SK-N-SH (cell line): ENCODE results near the gene RNASE1. TPM values are rescaled to one million over a fixed set of nuclear protein-coding genes. Genes with fewer than 3 reads are reported as not detected.
"Not testable (repeated sequence)": the region's sequence is repeated elsewhere in the genome, so short reads cannot be mapped to it uniquely, and the experiment has no call there.

ENCODE experiments used
- CTCF ChIA-PET: fragments of 300-600, 350-600 bp; formaldehyde crosslinking; extraction: SDS; loops from one replicate; lab custom pipeline; 2021; lab: Yijun Ruan, JAX
- POLR2A ChIA-PET: fragments of 350-600 bp; sonication (Branson Sonifier 250); formaldehyde crosslinking; extraction: SDS; loops from one replicate; lab custom pipeline; 2020; ENCODE audit warnings: antibody characterized with exemption, inconsistent platforms; lab: Yijun Ruan, JAX
- DNase-seq: peaks from one replicate; pipeline ENCODE4 v3.0.0; 2012
- H2AFZ ChIP-seq: fragments of 200-600 bp; sonication (generic); 2 replicates; pipeline ENCODE4 v1.8.1; 2016; ENCODE audit warnings: antibody characterized with exemption, mild to moderate bottlenecking, low read depth
- H3F3A ChIP-seq: fragments of 200-600 bp; sonication (generic); replicated peaks from 2 replicates; pipeline ENCODE3; 2016; ENCODE audit warnings: antibody characterized with exemption, mild to moderate bottlenecking; ENCODE audit not compliant: insufficient read depth
- H3K27ac ChIP-seq, 2 experiments: fragments of 200-500 bp in 1 of 2; fragments of 200-600 bp in 1 of 2; sonication (Bioruptor generic) in 1 of 2; sonication (generic), shearing (Covaris generic) in 1 of 2; 2 replicates each; pipeline versions ENCODE4 v1.5.1 to v1.6.1; 2014 to 2016; ENCODE audit warnings: low read depth in 2 of 2, inconsistent platforms in 1 of 2, low read length in 1 of 2, mild to moderate bottlenecking in 1 of 2, mixed read lengths in 1 of 2
- H3K27me3 ChIP-seq: fragments of 200-600 bp; sonication (generic), shearing (Covaris generic); 2 replicates; pipeline ENCODE4 v1.6.1; 2016; ENCODE audit warnings: mixed run types; ENCODE audit not compliant: insufficient read depth
- H3K36me3 ChIP-seq, 2 experiments: fragments of 200-500 bp in 1 of 2; fragments of 200-600 bp in 1 of 2; sonication (Bioruptor generic) in 1 of 2; sonication (generic) in 1 of 2; replicated peaks in 1 of 2; 2 replicates each; pipeline versions ENCODE3 to v1.5.1; 2014 to 2016; ENCODE audit warnings: low read length in 1 of 2, mild to moderate bottlenecking in 1 of 2; ENCODE audit not compliant: insufficient read depth in 2 of 2, control insufficient read depth in 1 of 2
- H3K4me1 ChIP-seq, 2 experiments: fragments of 200-500 bp in 1 of 2; fragments of 200-600 bp in 1 of 2; sonication (Bioruptor generic) in 1 of 2; sonication (generic), shearing (Covaris generic) in 1 of 2; 2 replicates each; pipeline versions ENCODE4 v1.5.1 to v1.6.1; 2014 to 2016; ENCODE audit warnings: low read depth in 1 of 2, low read length in 1 of 2, mixed run types in 1 of 2; ENCODE audit not compliant: insufficient read depth in 2 of 2, control insufficient read depth in 1 of 2
- H3K4me2 ChIP-seq: fragments of 200-600 bp; sonication (generic), shearing (Covaris generic); 2 replicates; pipeline ENCODE4 v1.6.1; 2017; ENCODE audit warnings: mixed run types
- H3K4me3 ChIP-seq, 2 experiments: fragments of 200-500 bp in 1 of 2; fragments of 200-600 bp in 1 of 2; sonication (Bioruptor generic) in 1 of 2; sonication (generic), shearing (Covaris generic) in 1 of 2; 2 replicates each; pipeline versions ENCODE4 v1.5.1 to v1.8.1; 2014 to 2016; ENCODE audit warnings: low read depth in 2 of 2, inconsistent platforms in 1 of 2, low read length in 1 of 2, mild to moderate bottlenecking in 1 of 2, mixed read lengths in 1 of 2, moderate library complexity in 1 of 2
- H3K79me2 ChIP-seq: fragments of 200-600 bp; sonication (generic); 2 replicates; pipeline ENCODE4 v1.8.1; 2017; ENCODE audit warnings: mild to moderate bottlenecking; ENCODE audit not compliant: insufficient read depth
- H3K9ac ChIP-seq: fragments of 200-600 bp; sonication (generic); 2 replicates; pipeline ENCODE4 v1.6.1; 2017; ENCODE audit warnings: mixed run types
- H3K9me2 ChIP-seq: fragments of 200-600 bp; sonication (generic); 2 replicates; pipeline ENCODE4 v1.6.1; 2017; ENCODE audit warnings: mixed run types
- H3K9me3 ChIP-seq: fragments of 200-600 bp; sonication (generic); 2 replicates; pipeline ENCODE4 v1.6.1; 2017; ENCODE audit warnings: mixed run types, mild to moderate bottlenecking, moderate library complexity
- H4K20me1 ChIP-seq: fragments of 200-600 bp; sonication (generic); 2 replicates; pipeline ENCODE4 v1.6.1; 2017; ENCODE audit warnings: mild to moderate bottlenecking, mixed run types; ENCODE audit not compliant: insufficient read depth
- CTCF ChIP-seq: fragments of 200-600 bp; sonication (generic); IDR thresholded peaks from 2 replicates; pipeline ENCODE4 v1.6.1; 2017; ENCODE audit warnings: antibody characterized with exemption, mild to moderate bottlenecking, moderate library complexity
- FOSL2 ChIP-seq: IDR thresholded peaks from 2 replicates; pipeline ENCODE4 v1.4.0; 2012; ENCODE audit warnings: low read depth, mild to moderate bottlenecking, moderate library complexity, borderline replicate concordance
- FOXM1 ChIP-seq: IDR thresholded peaks from 2 replicates; pipeline ENCODE4 v1.4.0; 2012; ENCODE audit warnings: low read depth, mild to moderate bottlenecking
- MEF2A ChIP-seq: IDR thresholded peaks from 2 replicates; pipeline ENCODE4 v1.4.0; 2012; ENCODE audit warnings: low read depth, borderline replicate concordance
- POLR2AphosphoS5 ChIP-seq: IDR thresholded peaks from 2 replicates; pipeline ENCODE4 v1.6.1; 2012; ENCODE audit warnings: low read depth, low read length
- RCOR1 ChIP-seq: fragments of 150-350 bp; IDR thresholded peaks from 2 replicates; pipeline ENCODE4 v1.6.1; 2017; ENCODE audit warnings: antibody characterized with exemption, low read length
- SMC3 ChIP-seq: IDR thresholded peaks from 2 replicates; pipeline ENCODE4 v1.6.1; 2012; ENCODE audit warnings: low read depth, low read length, improper control_type of control experiment
- TAF1 ChIP-seq: IDR thresholded peaks from 2 replicates; pipeline ENCODE4 v1.6.1; 2012; ENCODE audit warnings: low read depth, mild to moderate bottlenecking, low read length, moderate library complexity, borderline replicate concordance
- ZBTB33 ChIP-seq: IDR thresholded peaks from 2 replicates; pipeline ENCODE4 v1.4.0; 2012; ENCODE audit warnings: low read depth, borderline replicate concordance
- WGBS: methylation state at CpG from one replicate; pipeline ENCODE4 v1.1.6; 2017; ENCODE audit warnings: low lambda C conversion rate; 5-methylcytosine and 5-hydroxymethylcytosine counted together
- polyA plus RNA-seq, 3 experiments: library from polyadenylated mRNA; depleted of rRNA; stranded (reverse); fragments of >200 nt; gene quantifications; 2 replicates each; pipeline ENCODE4 v1.2.3, GENCODE V29; 2012
- TF ChIP-seq, protein P1 (sequence below): IDR thresholded peaks from 2 replicates; pipeline ENCODE4 v1.4.0; 2012; ENCODE audit warnings: low read depth

Gene RNASE1
- polyA plus RNA-seq, 1 of the 3 experiments (the other 2 are of a cell fraction): not detected

DNA sequence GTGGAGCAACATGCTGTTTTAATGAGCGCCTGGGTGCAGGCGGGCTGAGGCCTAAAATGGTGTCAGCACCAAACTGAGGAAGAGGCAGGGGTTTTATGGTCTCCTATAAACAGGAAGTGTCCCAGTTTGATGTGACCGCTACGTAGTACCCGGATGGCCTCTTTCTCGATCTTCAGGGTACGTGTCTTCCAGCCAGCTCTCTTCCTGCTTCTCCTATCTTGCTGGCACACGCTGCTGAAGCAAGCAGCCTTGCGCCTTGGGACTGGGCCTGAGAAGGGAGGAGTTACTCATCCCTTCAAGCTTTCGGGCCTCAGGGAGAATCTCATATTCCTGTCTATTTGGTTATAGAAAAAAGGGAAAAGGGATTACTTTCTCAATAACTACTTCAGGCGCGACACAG, 28.2 kb upstream of the RNASE1 start:
- Histone ChIP-seq H3K9me3 (no peaks in the 10 kb centered on the region), H3K9me2 (no peaks in the 10 kb centered on the region), H3F3A (no peaks in the 10 kb centered on the region), H3K27ac (no peak overlapping the region), H3K27me3 (peaks cover 15% of the 10 kb centered on the region; the same call in 1 of the 2 replicates), H3K36me3 (no peaks in the 10 kb centered on the region), H3K79me2 (no peaks in the 10 kb centered on the region), H3K4me3 (no peak overlapping the region), H3K4me1 (no peaks in the 10 kb centered on the region), H3K4me2 (no peak overlapping the region), H4K20me1 (no peaks in the 10 kb centered on the region), H2AFZ (no peak overlapping the region), H3K9ac (no peak overlapping the region)
- ChIA-PET CTCF (no interaction called here), POLR2A (no interaction called here)
- WGBS: 16% methylated on average over 12 of the region's 12 CpGs
- TF ChIP-seq SMC3 (no peak), POLR2AphosphoS5 (no peak), FOSL2 (no peak), RCOR1 (no peak), CTCF (no peak), FOXM1 (no peak), TAF1 (no peak), ZBTB33 (no peak), MEF2A (no peak)
- TF ChIP-seq, protein P1, sequence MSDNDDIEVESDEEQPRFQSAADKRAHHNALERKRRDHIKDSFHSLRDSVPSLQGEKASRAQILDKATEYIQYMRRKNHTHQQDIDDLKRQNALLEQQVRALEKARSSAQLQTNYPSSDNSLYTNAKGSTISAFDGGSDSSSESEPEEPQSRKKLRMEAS: no peak
- no peak for DNase-seq

DNA sequence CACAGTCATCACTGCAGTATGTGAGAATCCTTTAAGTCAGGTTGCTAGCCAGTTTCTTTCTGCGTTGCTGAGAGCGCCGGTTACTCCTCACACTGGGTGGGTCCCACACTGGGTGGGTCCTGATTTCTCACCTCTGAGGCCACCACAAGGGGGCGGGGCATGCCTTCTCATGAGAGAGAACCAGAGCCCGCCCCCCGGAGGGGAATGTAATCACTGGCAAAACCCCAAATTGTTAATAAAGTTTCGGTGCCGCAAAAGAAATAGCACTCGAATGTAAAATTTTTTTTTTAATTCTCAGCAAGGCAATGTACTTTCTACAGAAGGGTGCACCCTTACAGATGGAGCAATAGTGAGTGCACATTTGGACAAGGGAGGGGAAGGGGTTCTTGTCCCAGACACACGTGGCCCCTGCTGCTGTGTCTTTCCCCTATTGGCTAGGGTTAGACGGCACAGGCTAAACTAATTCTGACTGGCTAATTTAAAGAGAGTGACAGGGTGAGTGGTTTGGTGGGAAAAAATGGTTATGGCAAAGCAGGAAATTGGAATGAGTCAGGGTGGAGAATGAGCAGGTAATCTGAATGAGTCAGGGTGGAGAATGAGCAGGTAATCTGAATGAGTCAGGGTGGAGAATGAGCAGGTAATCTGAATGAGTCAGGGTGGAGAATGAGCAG, 25.5 kb upstream of the RNASE1 start:
- WGBS: 19% methylated on average over 11 of the region's 11 CpGs
- H3K9me3 ChIP-seq, H4K20me1 ChIP-seq, H2AFZ ChIP-seq, H3K79me2 ChIP-seq, POLR2A ChIA-PET, H3K4me3 ChIP-seq, H3K9ac ChIP-seq, H3K4me2 ChIP-seq, CTCF ChIA-PET, H3K9me2 ChIP-seq, H3K27ac ChIP-seq, DNase-seq, H3F3A ChIP-seq, H3K36me3 ChIP-seq, H3K4me1 ChIP-seq: not testable (repeated sequence)
- H3K27me3 ChIP-seq: peaks cover 11% of the 10 kb centered on the region; the same call in 1 of the 2 replicates
